ENCODE results near the gene CLK3. TPM values are rescaled to one million over a fixed set of nuclear protein-coding genes. Genes with fewer than 3 reads are reported as not detected.
"Not testable (repeated sequence)": the region's sequence is repeated elsewhere in the genome, so short reads cannot be mapped to it uniquely, and the experiment has no call there.

Gene CLK3
- total RNA-seq, 1 donor from 2014 or later: 53.2 TPM

DNA sequence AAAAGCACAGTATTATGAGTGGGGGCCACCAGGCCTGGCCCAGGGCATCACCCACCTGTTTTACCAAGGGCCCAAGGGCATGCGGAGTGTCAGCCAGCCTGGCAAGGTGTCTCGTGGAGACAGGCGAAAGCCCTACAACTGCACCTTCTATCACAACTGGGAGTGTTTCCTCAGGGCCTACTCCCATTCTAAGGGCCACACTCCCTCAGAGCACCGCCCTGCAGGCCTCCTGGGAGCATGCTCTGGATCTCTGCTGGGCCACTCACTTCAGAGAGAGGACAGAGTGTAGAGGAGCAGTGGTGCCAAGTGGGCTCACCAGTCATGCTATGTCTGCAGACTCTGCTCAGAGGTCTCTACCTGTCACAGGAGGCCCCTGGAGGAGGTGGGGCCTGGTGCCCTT, 21.2 kb upstream of the CLK3 start:
- Mint-ChIP-seq H3K9me3 (ENCODE audit: unreplicated experiment) (no peaks in the 10 kb centered on the region), H3K4me3 (ENCODE audit: unreplicated experiment) (no peak overlapping the region), H3K27ac (ENCODE audit: unreplicated experiment) (no peak overlapping the region), H3K4me1 (ENCODE audit: unreplicated experiment) (peaks cover 2% of the 10 kb centered on the region), H3K36me3 (ENCODE audit: unreplicated experiment) (peaks cover 16% of the 10 kb centered on the region), H3K27me3 (ENCODE audit: unreplicated experiment) (no peaks in the 10 kb centered on the region)
- TF ChIP-seq, protein P1, sequence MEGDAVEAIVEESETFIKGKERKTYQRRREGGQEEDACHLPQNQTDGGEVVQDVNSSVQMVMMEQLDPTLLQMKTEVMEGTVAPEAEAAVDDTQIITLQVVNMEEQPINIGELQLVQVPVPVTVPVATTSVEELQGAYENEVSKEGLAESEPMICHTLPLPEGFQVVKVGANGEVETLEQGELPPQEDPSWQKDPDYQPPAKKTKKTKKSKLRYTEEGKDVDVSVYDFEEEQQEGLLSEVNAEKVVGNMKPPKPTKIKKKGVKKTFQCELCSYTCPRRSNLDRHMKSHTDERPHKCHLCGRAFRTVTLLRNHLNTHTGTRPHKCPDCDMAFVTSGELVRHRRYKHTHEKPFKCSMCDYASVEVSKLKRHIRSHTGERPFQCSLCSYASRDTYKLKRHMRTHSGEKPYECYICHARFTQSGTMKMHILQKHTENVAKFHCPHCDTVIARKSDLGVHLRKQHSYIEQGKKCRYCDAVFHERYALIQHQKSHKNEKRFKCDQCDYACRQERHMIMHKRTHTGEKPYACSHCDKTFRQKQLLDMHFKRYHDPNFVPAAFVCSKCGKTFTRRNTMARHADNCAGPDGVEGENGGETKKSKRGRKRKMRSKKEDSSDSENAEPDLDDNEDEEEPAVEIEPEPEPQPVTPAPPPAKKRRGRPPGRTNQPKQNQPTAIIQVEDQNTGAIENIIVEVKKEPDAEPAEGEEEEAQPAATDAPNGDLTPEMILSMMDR (IDR thresholded peaks at IDR 0.05): no peak
- DNase-seq (ENCODE audit: extremely low spot score, unreplicated experiment): no peak

DNA sequence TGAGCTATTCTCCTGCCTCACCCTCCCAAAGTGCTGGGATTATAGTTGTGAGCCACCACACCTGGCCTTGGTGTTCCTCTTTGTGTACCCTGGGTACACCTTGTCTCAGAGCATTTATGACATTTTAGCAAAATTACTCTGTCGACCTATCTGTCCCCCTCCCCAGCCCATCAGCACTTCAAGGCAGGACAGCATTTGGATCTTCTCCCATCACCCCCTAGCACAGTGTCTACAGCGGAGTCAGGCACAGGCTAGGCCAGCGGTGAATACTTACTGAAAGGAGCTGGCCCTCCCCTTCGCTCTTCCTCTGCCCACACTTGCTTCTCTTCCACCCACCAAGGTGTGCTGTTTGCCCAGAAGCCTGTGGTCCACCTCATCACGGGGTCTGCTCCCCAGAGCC, 20.4 kb upstream of the CLK3 start:
- TF ChIP-seq, protein P1 (IDR thresholded peaks at IDR 0.05): no peak
- no peak for DNase-seq (ENCODE audit: extremely low spot score, unreplicated experiment)
- H3K9me3 Mint-ChIP-seq (ENCODE audit: unreplicated experiment): no peaks in the 10 kb centered on the region
- H3K4me3 Mint-ChIP-seq (ENCODE audit: unreplicated experiment): no peak overlapping the region
- H3K27me3 Mint-ChIP-seq (ENCODE audit: unreplicated experiment): no peaks in the 10 kb centered on the region
- no peaks in the 10 kb centered on the region for H3K4me1 Mint-ChIP-seq (ENCODE audit: unreplicated experiment)
- H3K36me3 Mint-ChIP-seq (ENCODE audit: unreplicated experiment): peaks cover 11% of the 10 kb centered on the region
- H3K27ac Mint-ChIP-seq (ENCODE audit: unreplicated experiment): no peak overlapping the region

GRCh38 chr15:74596736-74597135, 18.9 kb upstream of the CLK3 start:
- not testable (repeated sequence) for H3K27me3 Mint-ChIP-seq (ENCODE audit: unreplicated experiment); H3K4me1 Mint-ChIP-seq (ENCODE audit: unreplicated experiment); H3K4me3 Mint-ChIP-seq (ENCODE audit: unreplicated experiment); H3K36me3 Mint-ChIP-seq (ENCODE audit: unreplicated experiment); H3K27ac Mint-ChIP-seq (ENCODE audit: unreplicated experiment); H3K9me3 Mint-ChIP-seq (ENCODE audit: unreplicated experiment); DNase-seq (ENCODE audit: extremely low spot score, unreplicated experiment)

GRCh38 chr15:74597146-74597705, 18.4 kb upstream of the CLK3 start:
- H3K27ac Mint-ChIP-seq (ENCODE audit: unreplicated experiment); H3K27me3 Mint-ChIP-seq (ENCODE audit: unreplicated experiment); H3K9me3 Mint-ChIP-seq (ENCODE audit: unreplicated experiment); H3K36me3 Mint-ChIP-seq (ENCODE audit: unreplicated experiment); H3K4me3 Mint-ChIP-seq (ENCODE audit: unreplicated experiment); H3K4me1 Mint-ChIP-seq (ENCODE audit: unreplicated experiment); DNase-seq (ENCODE audit: extremely low spot score, unreplicated experiment): not testable (repeated sequence)

DNA sequence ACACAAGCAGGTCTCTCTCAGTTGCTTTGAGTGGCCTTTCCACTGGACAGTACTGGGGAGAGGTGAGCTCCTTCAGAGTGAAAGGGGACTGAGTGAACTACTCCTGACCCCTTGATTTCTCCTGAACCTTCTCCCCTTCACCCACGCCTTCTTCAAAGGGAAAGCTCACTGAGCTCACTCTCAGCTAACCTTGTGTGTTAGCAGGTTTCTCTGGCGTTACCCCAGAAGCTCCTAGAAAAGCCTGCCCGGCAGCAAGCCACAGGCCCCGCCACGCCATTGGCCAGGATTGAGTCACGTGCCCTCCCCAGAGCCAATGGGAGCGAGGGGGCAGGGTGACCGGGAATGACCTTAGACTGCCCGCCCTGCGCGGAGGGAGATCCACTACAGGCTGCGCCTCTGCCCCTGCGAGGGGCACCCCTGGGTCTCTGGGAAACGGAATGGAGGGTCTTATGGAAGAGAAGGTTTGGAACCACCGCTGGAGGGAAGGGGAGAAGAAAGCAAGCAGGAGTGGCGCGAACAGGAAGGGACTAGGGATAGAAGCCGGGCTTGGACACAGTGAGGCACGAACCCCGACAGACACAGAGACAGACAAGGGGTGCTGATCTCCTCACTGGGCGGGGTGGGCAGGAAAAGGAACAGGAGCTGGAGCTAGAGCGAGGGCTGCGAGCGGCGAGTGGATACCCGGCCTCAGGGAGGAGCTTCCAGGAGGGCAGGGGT, 17.4 kb upstream of the CLK3 start:
- no peaks in the 10 kb centered on the region for H3K27me3 Mint-ChIP-seq (ENCODE audit: unreplicated experiment)
- no peaks in the 10 kb centered on the region for H3K9me3 Mint-ChIP-seq (ENCODE audit: unreplicated experiment)
- no peak overlapping the region for H3K4me3 Mint-ChIP-seq (ENCODE audit: unreplicated experiment)
- DNase-seq (ENCODE audit: extremely low spot score, unreplicated experiment): no peak
- H3K4me1 Mint-ChIP-seq (ENCODE audit: unreplicated experiment): no peaks in the 10 kb centered on the region
- H3K36me3 Mint-ChIP-seq (ENCODE audit: unreplicated experiment): peaks cover 7% of the 10 kb centered on the region
- TF ChIP-seq, protein P1 (IDR thresholded peaks at IDR 0.05): no peak
- H3K27ac Mint-ChIP-seq (ENCODE audit: unreplicated experiment): no peak overlapping the region

- no peaks in the 10 kb centered on the region for H3K9me3 Mint-ChIP-seq (ENCODE audit: unreplicated experiment)
- DNase-seq (ENCODE audit: extremely low spot score, unreplicated experiment): no peak
- H3K36me3 Mint-ChIP-seq (ENCODE audit: unreplicated experiment): peaks cover 7% of the 10 kb centered on the region
- H3K4me1 Mint-ChIP-seq (ENCODE audit: unreplicated experiment): no peaks in the 10 kb centered on the region
- no peak overlapping the region for H3K4me3 Mint-ChIP-seq (ENCODE audit: unreplicated experiment)
- TF ChIP-seq, protein P1 (IDR thresholded peaks at IDR 0.05): no peak
- no peak overlapping the region for H3K27ac Mint-ChIP-seq (ENCODE audit: unreplicated experiment)
- H3K27me3 Mint-ChIP-seq (ENCODE audit: unreplicated experiment): no peaks in the 10 kb centered on the region
Observed at GRCh38 chr15:74599156-74599555, 16.5 kb upstream of the CLK3 start.
